NCI-H2107 treated with DMSO at 0.1 percent for 48 hours (cell line): Measurements from ENCODE around the gene TIMM13.
"Not testable (repeated sequence)": the region's sequence is repeated elsewhere in the genome, so short reads cannot be mapped to it uniquely, and the experiment has no call there.

Experiments used
- DNase-seq: peaks from one replicate; lab custom pipeline; 2025; ENCODE audit not compliant: unreplicated experiment; lab: John Stamatoyannopoulos, UW

TIMM13 gene

DNA sequence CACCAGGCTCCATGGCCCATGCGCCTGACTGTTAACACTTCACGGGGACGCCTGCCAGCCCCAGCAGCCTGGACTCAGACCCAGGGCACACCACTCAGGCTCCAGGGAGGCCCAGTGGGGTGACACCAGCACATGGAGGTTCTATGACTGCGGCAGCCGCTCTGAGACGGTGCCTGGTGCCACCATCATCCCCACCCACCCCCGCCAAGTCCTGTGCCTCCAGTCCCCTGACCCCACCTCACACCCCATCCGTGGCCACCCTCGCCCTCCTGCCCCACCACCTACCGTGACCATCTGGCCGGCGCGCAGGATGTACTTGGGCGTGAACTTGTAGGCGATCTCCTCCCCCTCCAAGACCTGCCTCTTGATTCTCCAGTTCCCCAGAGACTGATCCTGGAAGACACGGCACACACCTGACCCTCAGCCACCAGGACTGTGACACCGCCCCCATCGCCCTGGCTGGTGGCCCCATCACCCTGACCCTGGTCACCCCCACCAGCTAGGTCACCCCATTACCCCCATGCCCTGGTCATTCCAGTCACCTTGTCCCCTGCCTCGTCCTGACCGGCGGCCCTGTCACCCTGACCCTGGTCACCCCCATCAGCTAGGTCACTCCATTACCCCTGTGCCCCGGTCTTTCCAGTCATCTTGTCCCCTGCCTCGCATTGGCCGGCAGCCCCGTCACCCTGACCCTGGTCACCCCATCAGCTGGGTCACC is 4.9 kb upstream of the TIMM13 start:
- no peak for DNase-seq

DNA sequence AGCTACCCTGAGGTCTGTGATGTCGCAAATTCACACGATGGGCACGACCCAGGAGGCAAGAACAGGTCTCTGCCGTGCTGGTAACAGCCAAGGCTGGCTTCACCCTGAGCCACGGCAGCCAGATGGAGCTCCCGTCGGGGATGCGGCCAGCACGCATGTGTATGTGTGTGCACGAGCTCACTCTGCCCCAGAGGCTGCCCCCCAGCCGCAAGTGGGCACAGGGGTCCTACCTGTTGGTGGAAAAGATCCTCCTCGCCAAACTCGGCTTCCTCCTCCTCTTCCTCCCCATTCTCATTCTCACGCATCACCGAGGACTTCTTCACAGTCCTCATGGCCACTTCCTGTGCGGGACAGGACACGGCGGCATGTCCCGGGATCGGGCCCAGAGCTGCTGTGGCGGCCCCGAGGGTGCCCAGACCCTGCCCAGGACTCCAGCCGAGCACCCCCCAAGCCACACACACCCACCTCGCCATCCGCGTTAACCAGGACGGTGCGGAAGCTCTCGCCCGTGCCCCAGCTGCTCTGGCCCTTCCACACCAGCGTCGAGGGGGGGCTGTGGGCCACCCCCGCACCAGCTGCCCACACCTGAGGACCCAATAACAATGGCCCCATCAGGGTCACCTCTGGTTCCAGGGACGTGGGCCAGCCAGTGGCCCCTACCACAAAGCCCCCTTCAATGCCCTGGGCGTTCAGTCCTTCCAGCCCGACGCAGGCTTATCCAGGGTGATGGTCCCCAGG is 4.1 kb upstream of the TIMM13 start:
- DNase-seq = no peak

DNA sequence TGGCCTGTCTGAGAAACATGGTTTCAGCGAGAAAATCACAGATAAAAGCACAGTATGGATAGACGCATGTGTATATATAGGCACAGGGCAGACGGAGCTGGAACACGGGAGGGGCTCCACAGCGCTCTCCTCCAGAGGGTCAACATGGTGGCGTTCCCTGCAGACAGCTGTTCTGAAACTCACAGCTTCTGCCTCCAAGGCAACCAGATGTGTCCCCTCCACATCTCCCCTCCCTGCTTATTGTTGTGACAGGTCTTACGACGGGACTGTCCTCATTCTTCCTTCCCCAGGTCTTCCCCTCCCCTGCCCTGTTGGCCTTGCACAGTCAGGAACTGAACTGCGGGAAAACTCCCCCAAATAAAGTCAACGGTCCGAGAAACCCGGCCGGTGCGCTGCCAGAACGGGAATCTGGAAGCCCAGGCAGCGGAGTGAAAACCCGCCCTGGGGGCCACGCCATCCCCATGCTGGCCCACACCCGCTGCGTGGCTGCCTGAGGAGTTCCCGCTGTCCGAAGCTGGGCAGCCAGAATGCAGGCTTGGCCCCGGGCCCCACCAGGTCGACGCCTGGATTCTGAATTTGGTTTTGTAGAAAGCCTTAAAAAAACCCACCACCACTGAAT is 2.6 kb upstream of the TIMM13 start:
- DNase-seq = no peak

DNA sequence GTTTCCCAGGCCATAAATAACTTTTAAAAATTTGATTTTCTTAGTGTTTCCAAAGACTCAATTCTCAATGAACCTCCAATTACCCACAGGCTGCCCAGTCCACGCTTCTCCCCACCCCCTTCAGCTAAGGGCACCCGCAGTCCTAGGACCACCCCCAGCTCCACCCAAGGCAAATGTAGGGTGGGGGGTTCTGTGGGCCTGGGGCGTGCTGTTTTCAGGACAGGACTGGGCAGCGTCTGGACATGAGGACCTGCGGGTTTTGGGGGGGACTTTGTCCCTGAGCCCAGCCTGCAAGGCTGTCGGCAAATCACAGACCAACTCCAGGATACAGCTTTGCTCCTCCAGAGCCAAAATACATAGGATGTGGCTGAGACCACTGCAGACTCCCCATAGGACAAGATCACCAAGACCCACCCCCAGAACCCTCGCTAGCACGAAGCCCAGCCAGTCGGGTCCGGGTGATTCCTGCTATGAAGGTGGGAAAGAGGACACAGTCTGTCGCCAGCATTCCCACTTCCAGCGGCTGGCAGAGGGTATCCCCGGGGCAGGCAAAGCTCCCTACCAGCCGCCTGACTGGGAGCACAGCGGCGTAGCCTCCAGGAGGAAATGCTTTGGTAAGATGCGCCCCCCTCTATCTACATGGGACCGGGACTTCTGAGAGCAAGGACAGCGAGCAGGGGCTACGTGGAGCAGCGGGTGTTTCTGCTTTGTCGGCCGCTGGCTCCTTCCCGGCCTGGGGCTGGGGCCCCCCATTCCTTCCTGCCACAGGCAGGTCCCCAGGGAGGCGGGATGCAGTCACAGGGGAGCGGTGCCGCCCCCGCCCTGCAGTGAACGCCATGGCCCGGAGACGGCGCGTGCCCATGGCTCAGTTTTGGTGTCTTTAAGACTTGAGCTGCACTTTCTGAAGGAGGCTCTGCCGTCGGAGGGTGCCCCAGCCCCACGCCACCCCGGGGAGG is 1.6 kb upstream of the TIMM13 start:
- no peak for DNase-seq

DNA sequence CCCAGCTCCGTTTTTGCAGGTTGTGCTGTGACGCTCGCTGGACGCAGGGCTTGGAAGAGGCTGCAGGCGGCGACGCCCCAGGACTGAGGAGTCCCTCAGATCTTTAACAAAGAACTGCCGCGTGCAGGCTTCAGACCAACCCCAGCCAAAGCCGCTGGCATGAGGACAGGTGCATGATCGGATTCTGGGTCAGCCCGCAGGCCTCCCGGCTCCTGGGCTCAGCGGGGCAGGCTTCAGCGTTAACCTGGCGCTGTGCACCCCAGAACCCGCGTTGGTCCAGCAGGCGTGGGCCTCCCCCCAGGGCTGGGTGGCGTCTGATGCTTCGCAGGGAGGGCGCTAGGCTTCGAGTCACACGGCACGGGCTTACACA is 920 bp upstream of the TIMM13 start:
- DNase-seq = peak; percentile 26

DNA sequence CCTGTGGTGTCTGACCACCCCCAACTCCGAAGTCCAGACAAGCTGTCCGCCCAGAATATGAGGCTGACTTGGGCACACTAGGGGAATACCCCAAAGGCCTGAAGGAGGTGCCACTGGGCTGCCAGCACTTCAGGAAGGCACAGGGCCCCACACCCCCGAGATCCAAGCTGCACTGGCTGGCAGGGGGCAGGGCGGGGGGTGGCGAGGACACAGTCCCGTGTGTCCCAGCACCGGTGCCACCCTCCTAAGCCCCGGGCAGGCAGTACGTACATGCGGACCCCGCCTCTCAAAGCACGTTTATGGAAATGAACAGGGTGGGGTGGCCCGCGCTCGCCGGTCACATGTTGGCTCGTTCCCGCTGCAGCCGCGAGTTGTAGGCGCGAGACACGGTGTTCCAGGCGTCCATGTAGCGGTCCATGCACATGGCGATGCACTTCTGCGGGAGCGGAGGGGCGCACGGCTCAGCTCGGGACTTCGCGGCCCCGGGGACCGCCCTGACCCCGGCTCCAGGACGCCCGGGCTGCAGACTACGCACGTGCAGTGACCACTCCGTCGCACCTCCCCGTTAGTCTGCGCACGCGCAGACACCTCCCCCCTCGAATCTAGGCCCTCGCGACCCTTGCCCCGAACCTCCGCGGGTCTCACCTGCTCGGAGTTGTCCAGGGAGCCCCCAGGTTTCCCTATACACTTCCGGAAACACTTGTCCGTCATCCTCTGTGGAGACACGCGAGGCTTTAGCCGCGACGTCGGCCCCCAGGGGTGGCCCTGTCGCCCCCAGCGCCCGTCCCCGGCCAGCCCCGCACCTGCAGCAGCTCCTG is 566 bp downstream of the TIMM13 start:
- DNase-seq = no peak

DNA sequence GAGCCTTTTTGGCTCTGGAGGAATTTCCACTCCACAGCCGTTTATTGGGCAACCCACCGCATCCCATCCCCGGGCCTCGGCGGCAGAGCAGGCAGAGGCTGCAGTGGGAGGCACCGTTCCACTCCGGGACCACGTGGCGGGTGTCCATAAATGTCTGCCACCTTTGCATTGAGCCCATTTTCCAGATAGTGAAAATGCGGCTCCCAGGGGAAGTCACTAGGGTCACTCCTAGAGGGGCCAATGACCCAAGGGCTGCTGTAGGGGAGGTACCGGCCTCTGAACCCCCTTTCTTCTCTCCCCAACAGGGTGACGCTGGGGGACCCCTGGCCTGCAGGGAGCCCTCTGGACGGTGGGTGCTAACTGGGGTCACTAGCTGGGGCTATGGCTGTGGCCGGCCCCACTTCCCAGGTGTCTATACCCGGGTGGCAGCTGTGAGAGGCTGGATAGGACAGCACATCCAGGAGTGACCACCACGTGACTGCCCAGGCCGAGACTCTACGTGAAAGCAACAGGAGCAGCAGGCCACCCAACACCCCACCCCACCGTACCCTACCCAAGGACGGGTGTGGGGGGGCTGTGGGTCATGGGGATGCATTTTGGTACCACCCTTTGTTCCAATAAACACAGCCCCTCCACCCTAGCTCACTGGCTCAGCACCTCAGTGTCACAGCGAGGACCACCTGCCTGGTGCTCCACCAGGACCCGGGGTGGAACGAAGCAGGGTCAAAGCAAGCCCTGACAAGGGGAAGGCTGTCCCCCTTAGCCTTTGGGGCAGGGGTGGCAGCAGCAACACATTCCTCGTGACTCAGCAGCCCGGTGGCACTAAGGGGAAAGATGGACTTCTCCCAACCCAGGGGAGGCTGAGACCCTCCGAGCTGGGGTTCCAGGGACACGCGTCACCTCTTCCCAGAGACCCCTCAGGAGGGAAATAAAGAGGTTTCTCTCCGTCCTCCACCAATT is 1.5 kb downstream of the TIMM13 start:
- DNase-seq = no peak

DNA sequence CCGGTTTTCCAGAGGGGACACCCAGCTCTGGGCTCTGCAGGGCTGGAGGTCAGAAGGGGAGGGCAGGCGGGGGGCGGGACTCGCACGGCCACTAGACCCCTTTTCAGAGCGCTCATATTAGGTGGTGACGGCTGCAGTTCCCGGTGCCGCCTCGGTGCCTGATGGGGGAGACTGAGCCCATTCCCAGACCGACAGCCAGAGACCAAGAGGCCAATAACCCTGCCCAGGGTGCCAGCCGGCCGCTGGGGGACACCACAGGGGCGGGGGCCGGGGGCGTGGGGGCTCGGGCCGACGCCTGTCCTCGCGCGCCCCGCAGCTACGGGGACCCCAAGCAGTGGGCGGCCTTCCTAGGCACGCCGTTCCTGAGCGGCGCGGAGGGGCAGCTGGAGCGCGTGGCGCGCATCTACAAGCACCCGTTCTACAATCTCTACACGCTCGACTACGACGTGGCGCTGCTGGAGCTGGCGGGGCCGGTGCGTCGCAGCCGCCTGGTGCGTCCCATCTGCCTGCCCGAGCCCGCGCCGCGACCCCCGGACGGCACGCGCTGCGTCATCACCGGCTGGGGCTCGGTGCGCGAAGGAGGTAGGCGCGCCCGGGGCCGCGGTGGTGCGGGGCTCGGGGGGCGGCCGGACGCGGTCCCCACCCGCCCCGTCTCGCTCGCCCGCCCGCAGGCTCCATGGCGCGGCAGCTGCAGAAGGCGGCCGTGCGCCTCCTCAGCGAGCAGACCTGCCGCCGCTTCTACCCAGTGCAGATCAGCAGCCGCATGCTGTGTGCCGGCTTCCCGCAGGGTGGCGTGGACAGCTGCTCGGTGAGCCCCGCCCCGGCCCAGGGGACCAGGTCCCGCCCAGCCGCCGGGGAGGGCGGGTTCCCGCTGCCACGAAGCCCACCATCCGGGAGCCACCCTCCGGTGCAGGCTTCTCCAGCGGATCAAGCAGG is 2.4 kb downstream of the TIMM13 start:
- no peak for DNase-seq

DNA sequence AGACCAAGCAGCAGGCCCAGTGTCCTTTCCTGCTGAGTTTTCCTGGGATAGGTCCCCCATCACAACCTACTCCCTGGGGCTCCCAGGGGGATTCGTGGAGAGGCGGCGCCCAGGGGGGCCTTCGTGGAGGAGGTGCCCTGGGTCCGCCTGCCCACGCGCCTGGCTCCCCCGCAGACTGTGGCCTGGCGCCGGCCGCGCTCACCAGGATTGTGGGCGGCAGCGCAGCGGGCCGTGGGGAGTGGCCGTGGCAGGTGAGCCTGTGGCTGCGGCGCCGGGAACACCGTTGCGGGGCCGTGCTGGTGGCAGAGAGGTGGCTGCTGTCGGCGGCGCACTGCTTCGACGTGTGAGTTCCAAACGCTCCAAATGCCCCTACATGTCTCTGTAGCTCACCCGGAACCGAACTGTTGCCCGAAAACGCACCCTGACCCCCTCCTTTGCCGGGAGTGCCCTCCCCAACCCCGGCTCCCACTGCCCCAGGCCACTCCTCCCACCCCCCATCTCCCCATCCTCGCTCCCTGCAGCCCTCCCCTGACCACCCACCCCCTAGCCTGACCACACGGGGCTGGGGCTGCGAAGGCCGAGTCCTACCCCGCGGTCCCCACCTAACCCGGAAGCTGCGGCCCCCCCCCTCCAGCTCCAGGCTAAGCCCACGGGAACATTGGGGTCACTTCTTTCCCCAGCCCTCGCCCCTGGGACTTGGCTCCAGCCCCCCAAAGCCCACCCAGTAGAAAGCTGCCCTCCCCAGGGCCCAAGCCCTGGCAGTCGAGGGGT is 3.3 kb downstream of the TIMM13 start:
- no peak for DNase-seq

DNA sequence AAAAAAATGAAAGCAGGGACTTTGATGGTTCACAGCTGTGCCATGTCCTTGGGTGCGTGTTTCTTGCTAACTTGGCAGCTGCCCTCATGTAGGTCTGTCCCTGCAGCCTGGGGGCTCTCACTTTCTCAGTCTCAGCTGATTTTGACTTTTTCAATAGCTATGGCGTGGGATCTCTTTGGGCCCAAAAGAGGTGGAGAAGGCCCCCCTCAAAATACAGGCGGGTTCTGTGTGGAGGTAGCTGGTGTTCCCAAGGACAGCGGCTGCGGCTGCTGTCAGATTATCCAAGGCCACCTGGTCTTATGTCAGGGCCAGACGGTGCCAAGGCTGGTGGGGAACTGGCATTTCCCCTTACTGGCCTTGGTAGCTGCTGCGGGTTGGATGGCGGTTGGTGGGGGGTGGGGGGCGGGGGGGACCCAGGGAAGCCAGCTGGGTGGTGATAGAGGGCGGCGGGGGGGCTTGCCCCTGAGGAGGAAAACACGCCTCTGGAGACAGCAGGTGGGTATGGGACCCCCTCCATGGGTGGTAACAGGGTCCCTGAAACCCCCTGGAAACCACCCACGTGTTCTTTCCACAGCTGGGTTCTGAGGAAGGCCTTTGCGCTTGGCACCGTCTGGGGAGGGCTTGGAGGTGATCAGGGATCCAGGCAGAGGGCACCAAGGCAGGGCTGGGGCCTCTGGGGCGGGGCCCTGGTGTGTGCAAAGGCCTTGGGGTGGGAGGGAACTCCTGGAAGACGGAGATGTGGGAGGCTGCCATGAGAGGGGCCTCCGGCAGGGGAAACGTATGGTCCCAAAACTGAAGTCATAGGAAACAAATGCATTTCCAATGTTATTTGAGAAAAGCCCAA is 4.1 kb downstream of the TIMM13 start:
- no peak for DNase-seq

DNA sequence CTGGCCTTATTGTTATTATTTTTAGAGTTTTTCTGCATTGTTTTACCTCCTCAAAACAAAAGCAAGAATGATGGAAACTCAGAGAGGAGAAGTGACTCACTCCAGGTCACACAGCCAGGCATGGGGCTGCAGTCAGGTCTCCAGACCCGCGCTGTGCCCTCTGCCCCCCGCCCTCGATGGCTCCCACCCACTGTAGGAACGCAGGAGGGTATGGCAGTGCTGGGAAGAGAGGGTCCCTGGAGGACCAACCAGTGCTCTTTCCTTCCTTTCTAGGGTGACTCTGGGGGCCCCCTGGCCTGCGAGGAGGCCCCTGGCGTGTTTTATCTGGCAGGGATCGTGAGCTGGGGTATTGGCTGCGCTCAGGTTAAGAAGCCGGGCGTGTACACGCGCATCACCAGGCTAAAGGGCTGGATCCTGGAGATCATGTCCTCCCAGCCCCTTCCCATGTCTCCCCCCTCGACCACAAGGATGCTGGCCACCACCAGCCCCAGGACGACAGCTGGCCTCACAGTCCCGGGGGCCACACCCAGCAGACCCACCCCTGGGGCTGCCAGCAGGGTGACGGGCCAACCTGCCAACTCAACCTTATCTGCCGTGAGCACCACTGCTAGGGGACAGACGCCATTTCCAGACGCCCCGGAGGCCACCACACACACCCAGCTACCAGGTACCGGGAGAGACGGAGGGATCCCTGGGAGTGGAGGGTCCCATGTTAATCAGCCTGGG is 5.6 kb downstream of the TIMM13 start:
- DNase-seq = no peak

DNA sequence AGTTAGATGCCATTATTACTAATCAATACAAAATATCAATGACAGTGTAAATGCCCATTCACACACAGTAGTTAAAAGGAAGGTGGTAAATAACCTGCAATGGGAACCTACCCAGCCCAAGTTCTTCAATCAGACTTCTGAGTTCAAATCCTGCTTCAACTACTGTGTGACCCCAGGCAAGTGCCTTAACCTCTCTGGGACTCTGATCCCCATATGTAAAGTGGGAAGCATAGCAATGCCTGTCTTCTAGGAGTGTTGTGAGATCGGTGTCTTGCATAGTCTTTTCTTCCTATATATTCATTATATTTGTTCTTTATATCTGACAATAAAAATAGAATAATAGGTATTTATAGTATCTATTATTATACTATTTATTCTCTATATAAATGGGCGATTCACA is 6.9 kb downstream of the TIMM13 start:
- DNase-seq = no peak

DNA sequence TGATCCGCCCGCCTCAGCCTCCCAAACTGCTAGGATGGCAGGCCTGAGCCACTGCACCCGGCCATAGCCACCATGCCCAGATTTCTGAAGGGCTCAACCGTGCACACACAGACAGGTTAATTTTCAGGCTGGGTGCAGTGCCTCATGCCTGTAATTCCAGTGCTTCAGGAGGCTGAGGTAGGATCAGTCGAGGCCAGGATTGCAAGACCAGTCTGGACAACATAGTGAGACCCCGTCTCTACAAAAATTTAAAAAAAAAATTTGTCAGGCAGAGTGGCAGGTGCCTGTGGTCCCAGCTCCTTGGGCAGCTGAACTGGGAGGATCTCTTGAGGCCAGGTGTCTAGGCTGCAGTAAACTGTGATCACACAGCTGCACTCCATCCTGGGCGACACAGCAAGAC is 7.6 kb downstream of the TIMM13 start:
- no peak for DNase-seq

DNA sequence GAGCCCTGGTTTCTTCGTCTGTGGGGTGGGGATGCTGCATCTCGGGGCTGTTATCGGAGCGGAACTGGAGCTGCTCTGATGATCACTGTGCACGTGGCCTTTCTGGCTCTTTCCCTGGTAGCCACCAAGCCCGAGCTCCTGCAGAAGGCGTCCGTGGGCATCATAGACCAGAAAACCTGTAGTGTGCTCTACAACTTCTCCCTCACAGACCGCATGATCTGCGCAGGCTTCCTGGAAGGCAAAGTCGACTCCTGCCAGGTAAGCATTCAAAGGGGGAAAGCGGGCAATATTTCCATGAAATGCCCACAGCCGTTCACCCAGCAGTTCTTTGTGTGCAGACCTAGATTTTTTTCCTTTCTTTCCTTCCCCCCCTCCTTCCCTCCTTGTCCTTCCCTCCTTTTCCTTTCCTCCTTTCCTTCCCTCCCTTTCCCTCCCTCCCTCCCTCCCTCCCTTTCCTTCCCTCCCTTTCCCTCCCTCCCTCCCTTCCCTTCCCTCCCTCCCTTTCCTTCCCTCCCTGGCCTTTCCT is 9.4 kb downstream of the TIMM13 start:
- DNase-seq = no peak

DNA sequence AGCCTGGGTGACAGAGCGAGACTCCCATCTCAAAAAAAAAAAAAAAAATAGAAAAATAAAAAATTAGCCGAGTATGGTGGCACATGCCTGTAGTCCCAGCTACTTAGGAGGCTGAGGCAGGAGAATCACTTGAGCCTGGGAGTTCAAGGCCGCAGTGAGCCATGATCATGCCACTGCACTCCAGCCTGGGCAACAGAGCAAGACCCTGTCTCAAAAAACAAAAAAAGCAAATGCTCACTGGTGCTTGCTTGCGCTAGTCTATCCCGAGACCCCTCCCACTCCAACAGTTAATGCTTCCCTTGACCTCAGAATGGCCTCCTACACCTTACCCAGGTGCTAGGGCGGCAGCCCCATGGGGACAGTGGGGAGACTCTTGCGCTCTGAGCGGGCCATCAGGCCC is 9.9 kb downstream of the TIMM13 start:
- DNase-seq = not testable (repeated sequence)
